GM12878 (cell line): ENCODE data around the gene UBALD2. TPM values are rescaled to one million over a fixed set of nuclear protein-coding genes. Genes with fewer than 3 reads are reported as not detected.

ENCODE experiments used
- ATAC-seq: fragments of 200-7000 bp; cut with Tn5 transposase; 3 replicates; pipeline ENCODE4 v1.9.1; 2020; ENCODE audit warnings: mild to moderate bottlenecking, moderate library complexity
- BruUV-seq: library from RNA; stranded (reverse); fragments of 400-500 nt; replicated peaks from 2 replicates; lab custom pipeline; 2021; lab: Mats Ljungman, UMichigan
- CTCF ChIA-PET: fragments of 300-600 bp; sonication (Branson Sonifier 250); formaldehyde crosslinking; extraction: SDS; loops from one replicate; lab custom pipeline; 2021; ENCODE audit warnings: inconsistent platforms; lab: Yijun Ruan, JAX
- POLR2A ChIA-PET: fragments of 350-600 bp; formaldehyde crosslinking; extraction: SDS; loops from one replicate; lab custom pipeline; 2021; ENCODE audit warnings: inconsistent platforms; lab: Charles Lee
- RAD21 ChIA-PET: fragments of 300-600 bp; sonication (Branson Sonifier 250); formaldehyde crosslinking; loops from one replicate; lab custom pipeline; 2023; ENCODE audit warnings: antibody characterized with exemption; ENCODE audit not compliant: unreplicated experiment; lab: Charles Lee
- SMC1A ChIA-PET: fragments of 300-600 bp; sonication (Branson Sonifier 250); formaldehyde crosslinking; loops from one replicate; lab custom pipeline; 2023; ENCODE audit not compliant: unreplicated experiment, uncharacterized antibody; lab: Charles Lee
- DNase-seq: peaks from one replicate; pipeline ENCODE4 v3.0.0-alpha.2; 2011; ENCODE audit warnings: low read depth, low spot score
- FAIRE-seq: peaks from 3 replicates; lab custom pipeline; 2011; peaks lifted over from hg19 to GRCh38; lab: Jason Lieb, UNC
- H2AFZ ChIP-seq: 2 replicates; pipeline ENCODE4 v1.6.0; 2011; ENCODE audit warnings: low read depth, low read length, control low read depth; ENCODE audit not compliant: control insufficient read depth
- H3K27ac ChIP-seq: 2 replicates; pipeline ENCODE4 v1.5.1; 2011; ENCODE audit warnings: control low read depth; ENCODE audit not compliant: control insufficient read depth, insufficient read depth
- H3K27me3 ChIP-seq, 2 experiments: replicated peaks in 1 of 2; 2 replicates each; pipeline versions ENCODE4 v1.6.0 to v1.6.1; 2011; ENCODE audit warnings: low read length in 1 of 2; ENCODE audit not compliant: control insufficient read depth in 2 of 2, insufficient read depth in 2 of 2
- H3K36me3 ChIP-seq, 2 experiments: 2 replicates each; pipeline ENCODE4 v1.5.1; 2011; ENCODE audit warnings: low read length in 1 of 2; ENCODE audit not compliant: control insufficient read depth in 2 of 2, insufficient read depth in 2 of 2
- H3K4me1 ChIP-seq: 2 replicates; pipeline ENCODE4 v1.6.1; 2011; ENCODE audit warnings: mild to moderate bottlenecking, low read length, moderate library complexity, mixed read lengths; ENCODE audit not compliant: control insufficient read depth, insufficient read depth
- H3K4me2 ChIP-seq: 2 replicates; pipeline ENCODE4 v1.6.0; 2011; ENCODE audit warnings: control low read depth; ENCODE audit not compliant: control insufficient read depth, insufficient read depth
- H3K4me3 ChIP-seq: fragments of 200-600 bp; sonication (generic); 2 replicates; pipeline ENCODE4 v1.5.1; 2016
- H3K79me2 ChIP-seq: 2 replicates; pipeline ENCODE4 v1.6.0; 2011; ENCODE audit warnings: low read length; ENCODE audit not compliant: control insufficient read depth, insufficient read depth
- H3K9ac ChIP-seq: 2 replicates; pipeline ENCODE4 v1.8.0; 2011; ENCODE audit warnings: low read length, control low read depth, mixed read lengths; ENCODE audit not compliant: control insufficient read depth, insufficient read depth
- H3K9me3 ChIP-seq: replicated peaks from 3 replicates; pipeline ENCODE4 v1.5.1; 2011; ENCODE audit warnings: mild to moderate bottlenecking, low read length; ENCODE audit not compliant: control insufficient read depth, insufficient read depth
- H4K20me1 ChIP-seq: 2 replicates; pipeline ENCODE4 v1.6.0; 2011; ENCODE audit not compliant: control insufficient read depth, insufficient read depth
- BACH1 ChIP-seq: fragments of 450-650 bp; IDR thresholded peaks from 2 replicates; pipeline ENCODE4 v1.6.1; 2017; ENCODE audit warnings: mild to moderate bottlenecking, borderline replicate concordance
- BHLHE40 ChIP-seq, 2 experiments: fragments of 450-650 bp in 1 of 2; IDR thresholded peaks; 2 replicates each; pipeline ENCODE4 v1.6.1; 2011 to 2017; ENCODE audit warnings: low read depth in 2 of 2, borderline replicate concordance in 1 of 2, improper control_type of control experiment in 1 of 2, low read length in 1 of 2, mild to moderate bottlenecking in 1 of 2
- DPF2 ChIP-seq: fragments of 450-650 bp; IDR thresholded peaks from 2 replicates; pipeline ENCODE4 v1.6.1; 2017; ENCODE audit warnings: mild to moderate bottlenecking
- FOXK2 ChIP-seq: fragments of 450-650 bp; IDR thresholded peaks from 2 replicates; pipeline ENCODE4 v1.6.1; 2017; ENCODE audit warnings: mild to moderate bottlenecking, moderate library complexity
- HDAC6 ChIP-seq: fragments of 200-600 bp; sonication (generic); IDR thresholded peaks from one replicate; pipeline ENCODE4 v1.8.0; 2017; ENCODE audit warnings: antibody characterized with exemption; ENCODE audit not compliant: unreplicated experiment
- HDGF ChIP-seq: fragments of 450-650 bp; IDR thresholded peaks from 2 replicates; pipeline ENCODE4 v1.6.1; 2016; ENCODE audit warnings: antibody characterized with exemption
- KLF5 ChIP-seq: fragments of 450-650 bp; IDR thresholded peaks from 2 replicates; pipeline ENCODE4 v1.6.1; 2014; ENCODE audit warnings: mild to moderate bottlenecking; ENCODE audit not compliant: partially characterized antibody
- LARP7 ChIP-seq: fragments of 450-650 bp; IDR thresholded peaks from 2 replicates; pipeline ENCODE4 v1.6.1; 2017; ENCODE audit warnings: mild to moderate bottlenecking
- MEF2A ChIP-seq: IDR thresholded peaks from 2 replicates; pipeline ENCODE4 v1.6.1; 2011; ENCODE audit warnings: low read depth, mild to moderate bottlenecking, low read length, moderate library complexity; ENCODE audit not compliant: insufficient read depth
- MLLT1 ChIP-seq: fragments of 450-650 bp; IDR thresholded peaks from 2 replicates; pipeline ENCODE4 v1.6.1; 2016; ENCODE audit warnings: mild to moderate bottlenecking
- NBN ChIP-seq: fragments of 450-650 bp; IDR thresholded peaks from 2 replicates; pipeline ENCODE4 v1.6.1; 2016
- NKRF ChIP-seq: fragments of 450-650 bp; conservative IDR thresholded peaks from 2 replicates; pipeline ENCODE4 v1.6.1; 2017; ENCODE audit warnings: mild to moderate bottlenecking, moderate library complexity
- NR2F1 ChIP-seq: fragments of 450-650 bp; conservative IDR thresholded peaks from 2 replicates; pipeline ENCODE4 v1.6.1; 2017; ENCODE audit warnings: mild to moderate bottlenecking
- POLR2A ChIP-seq: IDR thresholded peaks from 2 replicates; pipeline ENCODE4 v1.6.1; 2011; ENCODE audit warnings: low read depth, mild to moderate bottlenecking, low read length
- POLR2AphosphoS5 ChIP-seq: IDR thresholded peaks from 2 replicates; pipeline ENCODE4 v1.6.1; 2011; ENCODE audit warnings: mild to moderate bottlenecking, low read length, inconsistent platforms
- RAD51 ChIP-seq: fragments of 450-650 bp; IDR thresholded peaks from 2 replicates; pipeline ENCODE4 v1.6.1; 2016; ENCODE audit warnings: moderate library complexity, mild to moderate bottlenecking, inconsistent platforms
- SIN3A ChIP-seq: IDR thresholded peaks from 2 replicates; pipeline ENCODE4 v1.6.1; 2012; ENCODE audit warnings: low read depth, low read length, improper control_type of control experiment
- SPI1 ChIP-seq: IDR thresholded peaks from 2 replicates; pipeline ENCODE4 v1.6.1; 2011; ENCODE audit warnings: low read depth, mild to moderate bottlenecking, low read length, moderate library complexity, borderline replicate concordance; ENCODE audit not compliant: insufficient read depth
- WRNIP1 ChIP-seq: IDR thresholded peaks from 2 replicates; pipeline ENCODE4 v1.6.1; 2011; ENCODE audit warnings: low read depth, low read length, improper control_type of control experiment, borderline replicate concordance
- YBX1 ChIP-seq: fragments of 450-650 bp; IDR thresholded peaks from 2 replicates; pipeline ENCODE4 v1.6.1; 2016; ENCODE audit warnings: antibody characterized with exemption
- ZBED1 ChIP-seq: IDR thresholded peaks from 2 replicates; pipeline ENCODE4 v1.6.1; 2016; ENCODE audit warnings: borderline replicate concordance
- WGBS: methylation state at CpG from one replicate; pipeline ENCODE4 v1.1.6; 2016; ENCODE audit warnings: low lambda C conversion rate; ENCODE audit not compliant: insufficient replicate concordance, insufficient coverage; ENCODE audit errors: missing lambda C conversion rate; 5-methylcytosine and 5-hydroxymethylcytosine counted together
- in situ Hi-C: fragments of 300-500 bp; cut with MboI; formaldehyde crosslinking; loops from 9 replicates; pipeline ENCODE4 v1.14.3; 2018; ENCODE audit warnings: mixed read lengths
- intact Hi-C: fragments of 100-400 bp; cut with micrococcal nuclease; formaldehyde crosslinking; loops from one replicate; pipeline ENCODE4 v1.14.2; 2022; ENCODE audit not compliant: unreplicated experiment
- polyA plus RNA-seq, 11 experiments: library from polyadenylated mRNA; depleted of rRNA in 4 of 11; unstranded in 6 of 11; stranded (reverse) in 5 of 11; fragments of >200 nt; fragmentation: Nextera tagmentation in 4 of 11; fragmentation: Illumina TruSeq in 1 of 11; extraction: Ambion mirVana in 4 of 11; extraction: Trizol in 1 of 11; gene quantifications; 1 replicate in 1 of 11; 2 replicates in 10 of 11; pipeline versions ENCODE4 v1.2.1 to v1.2.3, GENCODE V29; 2011 to 2016; ENCODE audit warnings: inconsistent platforms in 2 of 11, missing spikeins in 2 of 11, low read depth in 1 of 11
- total RNA-seq, 4 experiments: library from RNA; depleted of rRNA in 3 of 4; stranded (reverse); fragments of >200 nt in 3 of 4; fragmentation: Illumina TruSeq in 1 of 4; extraction: Trizol in 1 of 4; gene quantifications; 2 replicates each; pipeline versions ENCODE4 v1.2.1 to v1.2.3, GENCODE V29; 2013 to 2021

UBALD2 gene
- total and polyA plus RNA-seq, 10 of the 15 experiments (the other 5 are each of a cell fraction or from before 2014, with no cell fraction given), result 2.8 to 165 (median 20.6) TPM

DNA sequence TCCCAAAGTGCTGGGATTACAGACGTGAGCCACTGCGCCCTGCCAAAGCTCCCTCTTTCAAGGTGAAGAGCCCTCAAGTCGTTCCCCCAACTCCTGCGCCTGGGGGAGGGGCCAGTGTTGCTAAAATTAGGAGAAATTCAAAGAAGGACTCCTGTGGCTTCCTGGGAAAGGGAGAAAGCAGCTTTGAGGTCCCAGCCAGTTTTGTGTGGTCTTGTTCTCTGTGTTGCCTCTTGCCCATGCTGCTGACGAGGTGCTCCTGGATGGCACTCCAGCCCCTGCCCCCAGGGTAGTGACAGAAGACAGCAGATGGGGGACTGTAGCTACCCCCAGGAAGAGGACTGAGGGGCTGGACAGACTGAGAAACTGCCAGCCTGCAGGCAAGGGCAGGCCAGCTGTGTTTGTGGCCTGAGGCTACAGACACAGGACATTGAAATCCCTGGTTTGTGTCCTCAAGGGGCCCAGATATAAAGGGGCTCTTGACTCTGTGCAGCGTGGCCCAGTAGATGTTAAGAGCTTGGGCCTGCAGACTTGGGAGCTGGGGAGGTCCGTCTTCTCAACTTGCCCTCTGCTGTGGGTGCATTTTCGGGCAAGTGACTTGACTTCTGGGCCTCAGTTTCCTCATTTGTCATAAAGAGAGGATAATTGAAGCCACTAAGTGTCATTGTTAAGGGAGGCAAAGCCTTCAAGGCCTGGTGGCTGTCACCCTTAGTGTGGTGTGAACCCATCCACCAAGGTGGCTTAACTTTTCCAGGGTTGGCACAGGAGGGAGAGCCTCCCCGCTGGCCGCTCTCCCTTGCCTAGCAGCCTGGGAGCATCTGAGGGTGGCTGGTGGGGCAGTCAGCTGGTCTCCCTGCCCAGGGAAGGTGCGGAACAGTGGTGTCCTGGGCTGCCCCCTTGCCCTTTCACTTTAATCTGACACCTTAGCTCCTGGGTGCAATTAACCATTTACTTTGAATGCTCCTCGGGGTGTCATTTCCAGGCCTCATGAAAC lies 4.1 kb downstream of the UBALD2 start:
- 41% methylated on average over 12 of the region's 12 CpGs for WGBS
- ChIA-PET RAD21 (interaction anchor here (0.7 to 18.5 kb wide), 14 partner anchors 8 to 365 kb away, joined by 3 to 419 read pairs (median 7); partner anchors contain the start of genes MRPL38 and PRPSAP1), CTCF (interaction anchor here (0.7 to 10.6 kb wide), 7 partner anchors 10 to 146 kb away, joined by 3 to 160 read pairs (median 6); no protein-coding TSS in a partner anchor), SMC1A (interaction anchor here (0.9 to 10.2 kb wide), 10 partner anchors 9 to 144 kb away, joined by 3 to 152 read pairs (median 14); no protein-coding TSS in a partner anchor), POLR2A (interaction anchor here (0.6 to 17.9 kb wide), 11 partner anchors 7 to 487 kb away, joined by 3 to 427 read pairs (median 4); partner anchors contain the start of genes RNF157 and UBALD2)
- ATAC-seq, result no peak
- Histone ChIP-seq H4K20me1 (no peaks in the 10 kb centered on the region), H3K79me2 (peaks cover 72% of the 10 kb centered on the region), H3K36me3 (no peaks in the 10 kb centered on the region; a peak in 1 of 4 replicates), H3K4me3 (peak overlapping the region; percentile 84), H2AFZ (no peak overlapping the region), H3K9ac (peak overlapping the region; percentile 93), H3K27me3 (no peaks in the 10 kb centered on the region), H3K27ac (peak overlapping the region; percentile 99), H3K9me3 (no peaks in the 10 kb centered on the region), H3K4me1 (peaks cover 48% of the 10 kb centered on the region), H3K4me2 (peak overlapping the region; percentile 99)
- in situ Hi-C loops, result loop anchor here (25.0 kb wide), 2 partner anchors 1193 to 1893 kb away; partner anchors contain the start of gene SYNGR2
- FAIRE-seq, result no peak
- no peak for DNase-seq
- no TSS peak for BruUV-seq
- intact Hi-C loops, result loop anchor here (5.0 to 10.0 kb wide), 2 partner anchors 37 to 484 kb away; partner anchors contain the start of gene UNK
- no peak for TF ChIP-seq SIN3A
- 0 out of 2 replicates have a peak, but pooled peaks have one; percentile 26 for TF ChIP-seq LARP7
- TF ChIP-seq NKRF, result peak; percentile 20; the same call in 1 of the 2 replicates
- peak; percentile 58; the same call in 1 of the 2 replicates for TF ChIP-seq DPF2
- no peak for TF ChIP-seq KLF5
- peak; percentile 21; the same call in 1 of the 2 replicates for TF ChIP-seq HDGF
- TF ChIP-seq MEF2A, result no peak
- peak; percentile 15; the same call in 1 of the 2 replicates for TF ChIP-seq MLLT1
- peak; percentile 12 for TF ChIP-seq HDAC6
- TF ChIP-seq YBX1, result no peak
- 0 out of 2 replicates have a peak, but pooled peaks have one; percentile 6 for TF ChIP-seq ZBED1
- no peak for TF ChIP-seq SPI1
- TF ChIP-seq NR2F1, result peak; percentile 83
- TF ChIP-seq FOXK2, result no peak
- 0 out of 4 replicates have a peak, but pooled peaks of 1 of the 2 experiments have one; percentile 20 for TF ChIP-seq BHLHE40 (IDR thresholded peaks at IDR 0.05; ENCODE audit: borderline replicate concordance in 1 of 2, low read depth in 2 of 2, low read length in 1 of 2)
- 0 out of 2 replicates have a peak, but pooled peaks have one; percentile 15 for TF ChIP-seq NBN
- peak; percentile 74; the same call in 1 of the 2 replicates for TF ChIP-seq POLR2A
- TF ChIP-seq RAD51, result no peak
- TF ChIP-seq POLR2AphosphoS5, result peak; percentile 78
- TF ChIP-seq WRNIP1, result peak; percentile 74; the same call in 1 of the 2 replicates
- TF ChIP-seq BACH1, result peak; percentile 24; the same call in 1 of the 2 replicates
